H4 (cell line): ENCODE measurements around the gene SERGEF. TPM values are rescaled to one million over a fixed set of nuclear protein-coding genes. Genes with fewer than 3 reads are reported as not detected.

Source experiments
- DNase-seq: peaks from one replicate; pipeline ENCODE4 v3.0.0-alpha.2; 2015; ENCODE audit warnings: low spot score
- total RNA-seq: library from RNA; depleted of rRNA; stranded (reverse); fragments of >200 nt; shearing (Covaris generic); gene quantifications from 2 replicates; pipeline ENCODE4 v1.2.3, GENCODE V29; 2014

SERGEF gene
- total RNA-seq, 1 experiment from 2014 or later: 42.8 TPM

DNA sequence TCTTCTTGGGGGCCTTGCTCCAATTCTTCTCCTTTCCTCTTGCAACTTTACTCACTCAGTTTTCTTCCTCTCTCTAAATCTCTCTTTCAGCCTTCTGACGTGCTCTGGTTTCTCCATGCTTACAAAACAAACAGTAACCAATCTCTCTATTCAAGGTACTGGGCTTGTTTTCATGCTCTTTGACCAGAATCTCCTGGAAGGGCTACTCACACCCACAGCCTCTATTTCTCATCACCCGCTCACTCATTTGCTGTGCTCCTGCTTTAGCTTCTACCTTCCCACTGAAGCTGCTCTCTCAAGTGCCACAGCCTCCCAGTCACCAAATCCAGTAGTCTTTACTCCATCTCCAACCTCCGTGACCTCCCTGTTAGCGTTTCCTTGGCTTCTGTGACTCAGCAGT, 60.4 kb downstream of the SERGEF start:
- peak; percentile 21 for DNase-seq

DNA sequence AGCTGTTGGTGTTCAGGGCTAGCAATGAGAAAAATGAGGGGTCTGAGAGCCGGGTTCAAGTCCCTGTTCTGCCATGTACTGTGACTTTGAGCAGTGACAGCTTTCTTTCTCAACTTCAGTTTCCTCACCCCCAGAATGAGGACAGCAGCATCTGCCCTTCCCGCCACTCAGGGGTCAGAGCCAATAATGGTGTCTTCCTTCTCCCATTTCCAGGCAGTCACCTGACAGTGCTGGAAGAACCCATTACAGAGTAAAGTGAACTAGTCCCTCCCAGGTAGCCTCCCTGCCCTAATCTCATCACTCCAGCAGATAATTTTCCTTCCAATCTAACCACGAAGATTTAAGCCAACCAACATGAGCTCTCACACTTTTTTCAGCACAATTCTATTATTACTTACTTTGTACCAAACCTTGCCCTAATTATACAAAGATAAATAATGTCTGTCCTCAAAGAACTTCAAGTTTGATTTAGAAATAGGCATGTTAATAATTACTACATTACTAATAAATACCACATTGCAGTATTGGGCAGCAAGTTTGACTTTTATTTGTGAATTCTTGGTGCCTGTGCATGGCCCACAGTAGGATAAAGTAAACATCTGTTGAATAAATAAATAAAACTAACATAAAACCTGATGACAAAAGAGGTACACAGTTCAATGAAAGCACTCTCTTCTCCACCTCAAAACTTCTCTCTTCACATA, 61.0 kb downstream of the SERGEF start:
- no peak for DNase-seq

DNA sequence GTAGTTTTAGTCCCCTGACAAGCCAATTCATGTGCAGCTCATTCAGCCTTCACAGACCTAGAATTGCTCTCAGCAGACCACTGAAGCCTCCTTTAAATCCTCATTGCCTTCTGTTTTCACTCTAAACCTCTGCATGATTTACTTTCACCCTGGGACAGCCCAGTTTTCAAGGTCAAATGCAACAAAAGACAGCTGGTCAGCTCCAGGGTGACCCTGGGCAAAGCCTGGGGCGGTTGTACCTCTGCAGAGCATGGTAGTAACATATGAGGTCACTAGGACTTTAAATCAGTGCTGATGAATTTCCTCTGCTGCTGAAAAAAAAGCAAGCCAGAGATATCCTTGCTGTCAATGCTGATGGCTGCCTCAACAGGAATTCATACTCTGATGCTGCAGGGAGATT, 62.2 kb downstream of the SERGEF start:
- DNase-seq: no peak

DNA sequence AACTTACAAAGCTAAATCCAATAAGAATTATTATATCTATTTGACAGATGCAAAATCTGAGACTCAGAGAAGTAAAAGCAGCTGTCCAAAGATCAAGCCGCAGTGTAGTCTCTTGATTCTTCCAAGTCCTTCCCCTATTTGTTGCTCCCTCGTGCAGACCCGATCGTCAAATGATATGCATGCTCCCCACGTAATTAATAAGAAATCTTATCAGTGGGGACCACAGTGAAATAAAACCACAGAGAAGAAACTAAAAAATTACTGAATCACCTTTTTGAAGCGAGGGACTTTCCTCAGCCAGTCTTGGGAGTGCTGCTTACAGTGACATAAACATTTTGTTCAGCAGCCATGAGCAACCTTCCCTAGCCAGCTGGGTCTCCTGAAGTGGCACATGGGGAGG, 64.6 kb downstream of the SERGEF start:
- DNase-seq: no peak

DNA sequence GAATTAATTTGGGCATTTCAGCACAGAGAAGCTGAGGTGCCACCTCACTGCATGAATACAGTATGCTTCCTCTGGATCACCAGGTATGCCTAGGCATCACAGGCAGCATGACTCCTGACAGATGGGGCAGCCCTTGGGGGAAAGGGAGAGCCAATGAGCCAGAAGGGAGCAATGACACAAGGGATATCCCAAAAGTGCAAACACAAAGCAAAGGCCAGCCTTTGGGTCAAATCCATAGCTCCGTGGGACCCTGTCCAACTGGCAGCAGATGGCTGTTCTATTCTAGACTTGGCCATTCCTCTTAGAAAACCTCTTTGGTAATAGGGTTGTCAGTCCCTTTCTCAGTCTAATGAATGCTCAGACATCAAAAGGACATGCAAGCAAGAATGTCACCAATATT, 73.3 kb downstream of the SERGEF start:
- DNase-seq: no peak

DNA sequence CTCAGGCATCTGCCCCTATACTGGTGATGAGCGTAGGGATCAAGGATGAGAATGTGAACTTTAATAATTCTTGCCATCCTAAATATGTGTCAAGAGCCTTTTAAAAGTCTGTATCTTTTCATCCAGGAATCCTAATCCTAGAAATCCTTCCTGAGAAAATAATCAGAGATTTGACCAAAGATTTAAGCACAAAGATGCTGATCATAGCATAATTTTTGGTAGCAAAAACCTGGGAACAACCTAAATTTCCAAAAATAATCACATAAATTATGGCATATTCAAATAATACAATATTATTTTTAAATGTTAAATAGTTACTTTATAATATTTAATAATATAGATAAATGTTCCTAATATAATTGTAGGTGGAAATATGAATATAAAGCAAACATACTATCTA, 76.1 kb downstream of the SERGEF start:
- DNase-seq: no peak

DNA sequence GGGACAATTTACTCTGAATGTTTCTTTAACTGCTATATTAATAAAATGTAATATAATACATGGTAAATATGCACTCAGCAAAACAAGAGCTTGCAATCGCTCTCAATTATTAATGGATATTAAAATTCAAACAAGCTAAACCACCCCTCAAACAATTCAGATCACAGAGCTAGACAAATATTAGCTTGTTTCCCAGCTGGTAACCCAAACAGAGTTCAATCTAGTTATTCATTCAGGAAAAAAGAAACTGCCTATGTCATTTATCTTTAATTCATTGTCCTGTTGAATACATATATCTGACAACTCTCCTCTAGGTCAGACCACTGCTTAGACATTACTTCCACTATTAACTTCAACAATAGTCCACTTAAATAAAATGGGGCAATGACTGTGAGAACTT, 78.7 kb downstream of the SERGEF start:
- DNase-seq: no peak

DNA sequence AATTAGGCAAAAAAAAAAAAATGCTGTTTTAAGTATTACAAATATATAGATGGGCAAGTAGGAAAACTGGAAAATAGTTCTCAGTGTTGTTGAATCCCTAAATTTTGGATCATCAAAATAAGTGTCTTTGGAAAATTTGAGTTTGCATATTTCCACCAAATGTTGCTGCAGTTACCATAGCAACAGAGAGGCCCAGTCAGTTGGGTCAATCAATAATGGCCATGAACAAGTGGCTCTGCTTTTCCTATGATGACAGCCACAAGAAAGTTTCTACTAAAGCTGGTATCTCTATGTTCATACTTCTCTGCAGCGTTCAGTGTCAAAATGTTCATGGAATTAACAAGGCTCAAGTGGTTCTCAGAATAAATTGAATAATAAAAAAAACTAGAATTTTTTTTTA, 79.1 kb downstream of the SERGEF start:
- DNase-seq: no peak

DNA sequence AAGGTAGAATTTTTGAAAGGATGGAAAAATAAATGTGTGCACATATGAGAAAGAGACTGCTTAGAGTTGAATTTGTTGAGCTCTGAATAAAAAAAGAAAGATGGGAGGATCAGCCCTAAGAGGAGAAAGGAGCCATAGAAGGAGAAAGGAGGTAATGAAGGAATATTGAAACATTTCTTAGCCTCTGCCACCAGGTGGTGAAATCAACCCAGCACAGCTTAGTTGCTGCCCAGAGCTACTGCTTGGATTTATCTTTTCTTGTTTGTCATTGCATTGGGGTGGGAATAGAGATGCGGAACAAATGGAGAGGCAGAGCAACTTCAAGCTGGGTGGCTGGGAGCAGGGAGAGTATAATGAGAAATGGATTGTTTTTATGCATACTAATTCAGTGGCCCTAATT, 80.4 kb downstream of the SERGEF start:
- no peak for DNase-seq

DNA sequence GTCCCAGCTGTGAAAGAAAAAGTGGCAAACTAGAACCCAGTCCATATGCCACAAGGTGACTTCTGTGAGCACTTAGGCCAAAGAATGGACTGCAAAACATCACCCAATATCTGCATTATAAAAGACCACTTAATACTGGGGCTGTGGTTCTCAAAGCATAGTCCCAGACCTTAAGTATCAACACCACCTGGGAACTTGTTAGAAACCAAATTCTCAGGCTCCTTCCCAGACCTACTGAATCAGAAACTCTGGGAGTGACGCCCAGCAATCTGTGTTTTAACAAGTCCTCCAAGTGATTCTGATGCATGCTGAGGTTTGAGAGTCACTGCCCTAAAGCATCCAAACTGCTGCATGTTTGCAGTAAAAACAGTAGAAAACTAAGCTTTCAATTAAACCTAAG, 81.3 kb downstream of the SERGEF start:
- no peak for DNase-seq

DNA sequence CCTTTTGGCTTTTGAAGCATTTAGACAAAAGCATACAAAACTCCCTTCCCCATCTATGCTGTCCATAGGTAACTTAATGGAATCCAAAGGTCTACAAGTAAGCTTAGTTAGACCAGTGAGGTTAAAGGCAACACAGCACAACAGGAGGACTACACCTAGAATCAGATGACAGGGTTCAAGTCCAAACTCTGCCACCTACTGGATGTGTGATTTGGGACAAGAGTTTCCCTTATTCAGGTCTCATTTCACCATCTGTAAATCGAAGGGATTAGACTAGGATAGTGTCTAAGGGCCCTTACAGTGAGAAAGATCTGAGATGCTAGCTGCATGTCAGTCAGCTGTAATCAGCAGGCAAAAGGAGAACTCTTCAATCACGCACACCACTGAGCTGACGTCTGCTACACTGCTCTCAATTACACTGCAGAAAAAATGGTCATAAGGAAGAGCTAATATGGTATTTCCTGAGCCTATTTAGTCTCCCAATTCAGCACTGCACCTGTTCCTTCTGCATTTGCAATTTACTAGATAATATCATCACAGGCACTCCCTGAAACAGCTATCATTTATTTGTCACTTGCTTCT, 82.2 kb downstream of the SERGEF start:
- DNase-seq: no peak

DNA sequence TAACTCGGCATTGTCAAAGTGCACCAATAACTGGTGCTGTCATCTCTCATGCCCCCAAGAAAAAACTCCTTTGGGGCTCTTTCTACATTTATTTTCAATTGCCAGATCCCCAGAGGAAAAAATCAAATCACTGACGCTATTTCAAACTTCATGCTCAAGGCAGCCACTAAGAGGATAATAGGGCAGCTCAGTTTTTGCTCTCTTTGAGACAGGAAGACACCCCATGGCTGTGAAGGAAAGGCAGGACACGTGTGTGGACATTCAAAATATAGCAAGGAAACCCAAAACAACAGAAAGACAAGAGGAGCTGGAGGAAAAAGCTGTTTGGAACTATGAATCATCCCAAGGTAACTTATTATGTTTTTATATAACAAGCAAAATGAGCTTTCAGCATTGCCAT, 83.7 kb downstream of the SERGEF start:
- no peak for DNase-seq

DNA sequence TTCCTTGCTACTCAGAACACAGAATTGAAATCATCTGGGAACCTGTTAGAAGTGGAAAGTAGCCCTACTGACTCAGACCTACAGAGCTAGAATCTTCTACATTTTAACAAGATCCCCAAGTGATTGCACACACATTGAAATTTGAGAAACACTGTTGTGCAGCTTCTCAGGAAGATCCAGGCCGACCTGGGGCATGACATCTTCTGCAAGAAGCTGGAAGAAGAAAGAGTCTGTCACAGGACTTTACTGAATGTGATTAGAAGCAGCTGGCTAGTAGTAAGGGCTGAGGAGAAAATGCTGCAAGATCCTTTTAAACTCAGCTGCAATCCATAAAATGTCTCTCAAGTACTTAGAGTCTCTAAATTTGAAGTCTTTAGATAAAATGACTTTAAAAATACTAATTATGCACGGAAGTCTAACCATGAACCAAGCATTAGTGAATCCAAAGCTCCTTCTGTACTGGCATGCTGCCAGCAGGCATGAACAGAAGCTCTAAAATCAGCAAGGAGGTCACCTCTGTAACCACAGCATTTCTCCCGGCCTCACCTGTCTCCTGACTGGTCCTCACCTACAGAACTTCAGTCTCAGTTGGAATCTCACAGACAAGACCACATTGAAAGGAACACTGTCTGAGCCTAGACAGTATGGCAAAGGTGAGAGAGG, 85.0 kb downstream of the SERGEF start:
- DNase-seq: no peak

DNA sequence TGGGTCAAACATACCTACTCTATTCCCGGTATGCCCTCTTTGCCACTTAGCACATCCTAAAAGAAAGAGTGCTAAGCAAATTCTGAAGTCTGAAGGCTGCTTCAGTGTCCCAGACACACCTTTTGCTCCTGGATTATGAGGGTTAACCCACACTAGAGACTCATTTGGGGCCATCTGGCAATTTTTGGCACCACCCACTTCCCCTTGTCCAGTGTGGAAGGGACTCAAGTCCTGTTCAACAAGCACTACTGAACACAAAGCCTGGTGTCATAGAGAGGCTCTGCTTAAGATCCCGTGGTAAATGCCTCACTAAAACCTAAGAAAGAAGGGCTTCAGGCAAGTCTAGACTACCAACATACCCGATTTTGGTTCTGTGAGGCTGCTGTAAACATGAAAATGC, 85.8 kb downstream of the SERGEF start:
- no peak for DNase-seq

DNA sequence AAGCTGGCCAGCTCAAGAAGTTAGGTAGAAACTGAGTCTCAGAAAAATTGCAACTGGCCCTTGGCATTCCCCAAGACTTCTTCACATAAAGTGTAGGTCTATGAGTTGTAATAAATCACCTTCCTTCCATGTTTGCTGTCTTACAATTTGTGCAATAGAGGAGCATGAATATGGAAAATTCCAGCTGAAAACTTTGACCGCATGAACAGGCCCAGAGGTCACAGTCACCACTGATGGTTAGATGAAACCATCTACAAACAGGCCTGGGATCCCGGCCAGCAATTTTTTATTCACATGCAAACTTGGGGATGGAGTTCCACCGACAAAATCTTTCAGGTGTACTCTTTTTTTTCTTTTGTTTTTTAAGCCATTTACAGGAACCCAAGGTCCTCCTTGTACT, 88.1 kb downstream of the SERGEF start:
- DNase-seq: no peak

DNA sequence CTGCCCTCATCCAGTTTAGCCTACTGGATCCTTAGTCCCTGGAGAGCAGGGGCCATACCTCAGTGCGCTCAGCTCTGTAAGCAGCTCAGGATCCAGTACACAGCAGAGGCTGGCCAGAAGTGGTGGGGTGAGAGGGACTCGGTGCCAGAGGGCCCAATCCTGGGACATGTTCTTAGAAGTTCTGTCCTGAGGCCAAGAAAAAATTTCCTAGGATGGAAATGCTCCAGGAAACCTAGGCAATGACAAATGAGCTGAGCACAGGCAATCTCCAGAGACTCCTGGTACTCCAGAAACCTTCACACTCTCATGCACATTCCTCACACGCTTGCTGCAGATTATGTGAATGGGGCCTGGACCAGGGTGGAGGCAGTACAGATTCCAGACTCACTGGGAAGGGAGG, 89.6 kb downstream of the SERGEF start:
- DNase-seq: no peak

DNA sequence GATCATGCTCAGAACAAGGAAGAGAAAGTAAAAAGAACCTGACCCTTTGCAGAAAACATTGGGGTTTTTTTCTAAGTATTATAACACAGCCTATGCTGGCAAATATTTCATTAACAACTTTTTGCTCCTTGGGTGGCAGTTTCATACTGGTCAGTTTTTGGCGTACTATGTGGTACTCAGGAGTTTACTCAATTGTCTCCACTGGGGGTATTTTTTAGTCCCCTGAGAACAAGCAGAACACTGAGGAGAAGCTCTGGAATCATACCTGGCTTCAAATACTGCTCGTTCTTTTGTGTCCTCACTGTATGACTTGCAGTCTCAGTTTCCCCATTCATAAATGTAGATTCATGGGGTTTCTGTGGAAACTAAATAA, 90.4 kb downstream of the SERGEF start:
- no peak for DNase-seq

DNA sequence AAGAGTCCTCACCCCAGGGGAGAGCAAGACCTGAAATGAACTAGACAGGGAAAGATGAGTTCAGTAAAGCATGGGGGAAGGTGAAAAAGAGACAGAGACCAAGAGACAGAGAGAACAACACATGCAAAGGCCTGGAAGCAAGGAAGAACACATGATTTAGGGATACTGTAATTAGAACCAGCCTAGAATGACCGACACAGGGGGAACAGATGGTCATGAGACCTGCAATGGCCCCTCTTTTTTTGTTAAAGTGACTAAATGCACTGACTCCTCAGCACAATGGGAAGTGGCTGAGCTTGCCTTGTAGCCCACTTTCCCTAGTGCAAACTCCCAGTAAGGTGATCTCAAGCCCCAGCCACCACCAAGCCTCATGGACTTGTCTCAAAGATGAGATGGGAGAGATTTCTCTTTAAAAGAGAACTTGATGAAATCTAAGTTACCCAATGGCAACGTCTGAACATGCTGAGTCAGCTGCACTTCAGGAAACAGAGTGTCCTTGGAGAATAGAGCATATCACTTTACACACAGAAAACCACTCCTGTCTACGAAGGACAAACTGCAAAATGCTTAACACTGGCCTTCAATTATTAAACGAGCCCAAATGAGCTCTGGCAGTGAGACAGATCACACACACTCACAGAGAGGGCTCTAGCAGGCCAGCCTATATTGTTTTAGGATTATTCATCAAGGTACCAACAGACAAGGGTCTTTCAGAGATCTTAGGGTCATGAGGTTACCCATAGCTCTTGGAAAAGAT, 91.0 kb downstream of the SERGEF start:
- peak; percentile 31 for DNase-seq

DNA sequence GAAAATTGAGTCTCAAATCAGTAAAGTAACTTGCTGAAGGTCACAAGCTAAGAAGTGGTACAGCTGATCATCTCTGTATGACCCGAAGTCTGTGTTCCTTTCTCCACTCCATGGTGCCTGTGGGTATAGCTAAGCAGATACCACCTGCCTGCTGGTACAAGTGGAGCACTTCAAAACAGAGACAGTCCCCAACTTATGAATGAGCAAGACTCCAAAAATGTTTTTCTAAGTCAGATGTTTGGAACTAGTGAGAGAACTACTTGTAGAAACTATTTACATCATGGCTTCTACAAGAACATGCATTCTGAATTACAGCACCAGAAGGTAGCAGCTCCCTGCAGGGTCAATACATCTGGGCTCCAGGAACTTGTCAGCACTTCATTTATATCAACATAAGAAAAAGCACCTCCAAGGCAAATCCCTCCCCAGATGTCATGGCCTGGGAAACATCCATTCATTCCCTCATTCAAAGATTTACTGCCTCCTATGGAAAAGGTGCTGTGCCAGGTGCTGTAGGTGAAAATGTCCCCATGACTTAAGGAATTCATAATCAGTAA, 94.7 kb downstream of the SERGEF start:
- DNase-seq: no peak

DNA sequence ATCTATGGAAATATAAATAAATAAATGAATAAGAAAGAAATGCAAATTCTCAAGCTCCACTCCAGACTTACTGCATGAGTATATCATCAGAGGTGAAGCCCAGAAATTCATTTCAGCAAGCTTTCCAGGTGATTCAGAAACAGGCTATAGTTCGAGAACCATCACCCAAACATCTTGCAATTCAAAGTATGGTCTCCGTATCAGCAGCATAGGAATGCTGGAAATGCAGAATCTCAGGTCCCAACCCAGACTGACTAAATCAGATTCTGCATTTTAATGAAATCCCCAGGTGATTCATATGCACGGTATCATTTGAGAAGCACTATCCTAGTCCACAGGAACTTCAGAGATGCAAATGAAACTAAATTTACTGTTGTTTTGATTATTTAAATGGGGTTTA, 95.3 kb downstream of the SERGEF start:
- no peak for DNase-seq

DNA sequence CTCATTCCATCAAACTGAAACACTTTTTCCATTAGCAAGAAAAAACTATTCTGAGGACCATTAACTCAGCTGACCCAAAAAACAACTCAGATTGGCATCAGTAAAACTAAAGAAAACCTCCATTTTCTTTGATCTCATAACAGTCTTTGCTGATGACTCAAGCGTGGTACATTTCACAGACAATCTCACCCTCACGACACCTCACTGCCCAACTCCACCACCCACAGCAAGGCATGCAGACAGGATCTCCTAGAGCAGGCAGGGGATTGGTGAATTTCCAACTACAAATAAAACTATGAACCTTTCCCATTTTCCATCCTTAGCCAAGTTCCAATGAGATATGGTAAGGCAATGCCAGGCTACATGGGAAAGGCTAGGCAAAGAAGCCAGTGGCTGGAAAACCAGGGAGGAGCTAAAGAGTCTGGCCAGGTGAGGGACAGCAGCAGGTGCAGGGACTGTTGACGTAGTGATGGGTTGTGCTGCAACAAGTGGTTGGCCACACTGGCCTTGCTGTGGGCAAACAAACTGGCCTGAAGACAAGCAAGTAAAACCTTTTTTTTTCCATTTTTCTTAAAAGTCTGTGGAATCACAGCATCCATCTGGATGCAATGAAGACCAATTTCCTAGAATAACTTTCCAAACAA, 97.2 kb downstream of the SERGEF start:
- no peak for DNase-seq

DNA sequence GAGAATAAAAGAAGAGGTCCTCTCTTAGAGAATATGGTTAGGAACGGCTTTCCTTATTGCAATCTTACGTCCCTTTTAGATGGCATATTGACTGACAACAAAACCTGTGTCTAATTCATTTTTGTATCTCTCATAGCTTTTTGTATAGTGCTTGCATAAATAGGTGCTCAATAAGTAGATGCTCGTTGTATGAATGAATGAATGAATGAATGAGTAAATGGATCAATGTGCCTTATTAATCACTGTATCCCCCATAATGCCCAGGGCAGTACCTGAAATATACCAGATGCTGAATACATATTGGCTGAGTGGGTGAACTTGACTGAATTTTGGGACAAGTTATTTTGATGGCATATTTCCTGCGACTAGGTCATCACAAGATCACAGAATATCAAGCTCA, 97.9 kb downstream of the SERGEF start:
- DNase-seq: no peak
